G401 (cell line): ENCODE results near the gene TFDP2. TPM values are rescaled to one million over a fixed set of nuclear protein-coding genes. Genes with fewer than 3 reads are reported as not detected.
"Not testable (repeated sequence)": the region's sequence is repeated elsewhere in the genome, so short reads cannot be mapped to it uniquely, and the experiment has no call there.

Experiments
- DNase-seq: peaks from one replicate; pipeline ENCODE4 v3.0.0-alpha.2; 2015; ENCODE audit warnings: low spot score
- in situ Hi-C: cut with HindIII; loops from 2 replicates; pipeline ENCODE4 v1.10.0; 2016; ENCODE audit warnings: low sequenced_read_pairs, mixed read lengths
- total RNA-seq: library from RNA; depleted of rRNA; stranded (reverse); fragments of >200 nt; shearing (Covaris generic); gene quantifications from 2 replicates; pipeline ENCODE4 v1.2.3, GENCODE V29; 2014

Gene TFDP2
- total RNA-seq, 1 experiment from 2014 or later: 168 TPM

DNA sequence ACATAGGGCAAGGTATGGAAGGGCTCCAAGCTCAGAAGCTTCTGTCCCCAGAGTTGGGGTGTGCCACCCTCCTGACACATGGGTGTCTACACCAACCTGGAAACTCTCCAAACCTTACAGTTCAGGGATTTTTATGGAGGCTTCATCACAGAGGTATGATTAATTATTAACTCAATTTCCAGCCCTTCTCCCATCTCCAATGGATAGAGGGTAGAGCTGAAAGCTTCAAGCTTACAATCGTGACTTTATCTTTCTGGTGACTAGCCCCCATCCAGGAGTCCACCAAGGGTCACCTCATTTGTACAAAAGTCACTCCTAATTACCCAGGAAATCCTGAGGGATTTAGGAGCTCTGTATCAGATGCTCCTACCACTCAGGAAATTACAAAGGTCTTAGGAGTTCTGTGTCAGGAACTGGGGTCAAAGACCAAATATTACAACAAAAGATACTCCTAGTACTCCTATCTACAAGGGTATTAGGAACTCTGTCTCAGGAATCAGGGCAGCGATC is 62.7 kb downstream of the TFDP2 start:
- in situ Hi-C loops: no loop called here
- DNase-seq: no peak

- in situ Hi-C loops: no loop called here
- DNase-seq: no peak
Observed at GRCh38 chr3:142081178-142081577, 68.2 kb downstream of the TFDP2 start.

DNA sequence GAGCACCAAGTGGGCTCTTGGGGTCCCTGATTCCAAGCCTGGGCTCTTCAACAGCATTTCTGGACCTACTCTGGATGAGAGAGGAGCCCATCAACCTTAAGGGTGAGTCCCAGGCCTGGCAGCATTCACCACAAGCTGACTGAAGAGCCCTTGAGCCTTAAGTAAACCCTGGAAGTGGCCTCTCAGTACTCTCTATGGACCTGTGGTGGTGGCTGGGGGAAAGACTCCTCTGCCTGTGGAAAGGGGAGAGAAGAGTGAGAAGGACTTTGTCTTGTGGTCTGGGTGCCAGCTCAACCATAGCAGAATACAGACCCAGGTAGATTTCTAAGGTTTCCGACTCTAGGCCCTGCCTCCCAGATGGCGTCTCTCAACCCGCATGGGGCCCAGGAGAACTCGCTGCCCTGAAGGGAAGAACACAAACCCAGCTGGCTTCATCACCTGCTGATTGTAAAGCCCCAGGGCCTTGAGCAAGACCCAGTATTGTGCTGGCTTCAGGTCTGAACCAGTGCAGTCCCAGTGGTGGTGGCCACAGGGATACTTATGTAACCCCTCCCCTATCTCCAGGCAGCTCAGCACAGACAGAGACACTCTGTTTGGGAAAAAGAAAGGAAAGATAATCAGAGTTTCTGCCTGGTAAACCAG is 71.4 kb downstream of the TFDP2 start:
- no peak for DNase-seq

DNA sequence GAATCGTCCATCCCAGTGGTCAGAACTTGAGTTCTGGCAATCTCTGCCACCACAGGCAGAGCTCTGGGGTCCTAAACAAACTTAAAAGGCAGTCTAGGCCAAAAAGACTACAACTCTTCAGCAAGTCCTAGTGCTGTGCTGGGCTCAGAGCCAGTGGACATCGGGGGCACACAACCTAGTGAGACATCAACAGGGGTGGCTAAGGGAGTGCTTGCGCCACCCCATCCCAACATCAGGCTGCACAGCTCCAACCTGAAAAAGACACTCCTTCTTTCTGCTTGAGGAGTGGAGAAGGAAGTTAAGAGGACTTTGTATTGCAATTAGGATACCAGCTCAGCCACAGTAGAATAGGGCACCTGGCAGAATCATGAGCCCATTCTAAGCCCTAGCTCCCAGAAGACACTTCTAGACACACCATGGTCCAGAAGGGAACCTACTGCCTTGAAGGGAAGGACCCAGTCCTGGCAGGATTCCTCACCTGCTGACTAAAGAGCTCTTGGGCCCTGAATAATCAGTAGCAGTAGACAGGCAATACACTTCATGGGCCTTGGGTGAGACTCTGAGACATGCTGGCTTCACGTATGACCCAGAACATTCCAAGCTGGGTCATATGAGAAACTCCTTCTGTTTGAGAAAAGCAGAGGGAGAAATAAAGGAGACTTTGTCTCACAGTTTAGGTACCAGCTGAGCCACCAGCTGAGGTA is 72.0 kb downstream of the TFDP2 start:
- DNase-seq: no peak
- in situ Hi-C loops: no loop called here

More for the DNA sequence above, 71.4 kb downstream of the TFDP2 start:
- in situ Hi-C loops: no loop called here

DNA sequence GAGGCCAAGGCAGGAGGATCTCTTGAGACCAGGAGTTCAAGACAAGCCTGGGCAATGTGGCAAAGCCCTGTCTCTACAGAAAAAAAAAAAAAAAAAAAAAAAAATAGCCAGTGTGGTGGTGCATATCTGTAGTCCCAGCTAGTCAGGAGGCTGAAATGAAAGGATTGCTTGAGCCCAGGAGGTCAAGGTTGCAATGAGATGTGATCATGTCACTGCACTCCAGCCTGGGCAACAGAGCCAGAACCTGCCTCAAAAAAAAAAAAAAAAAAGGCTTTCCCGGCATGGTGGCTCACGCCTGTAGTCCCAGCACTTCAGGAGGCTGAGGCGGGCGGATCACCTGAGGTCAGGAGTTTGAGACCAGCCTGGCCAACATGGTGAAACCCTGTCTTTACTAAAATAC is 73.7 kb downstream of the TFDP2 start:
- DNase-seq, in situ Hi-C loops: not testable (repeated sequence)

GRCh38 chr3:142072816-142073215 is 76.5 kb downstream of the TFDP2 start:
- in situ Hi-C loops: no loop called here
- no peak for DNase-seq

- in situ Hi-C loops: no loop called here
- no peak for DNase-seq
Observed at GRCh38 chr3:142065932-142066331, 83.4 kb downstream of the TFDP2 start.

DNA sequence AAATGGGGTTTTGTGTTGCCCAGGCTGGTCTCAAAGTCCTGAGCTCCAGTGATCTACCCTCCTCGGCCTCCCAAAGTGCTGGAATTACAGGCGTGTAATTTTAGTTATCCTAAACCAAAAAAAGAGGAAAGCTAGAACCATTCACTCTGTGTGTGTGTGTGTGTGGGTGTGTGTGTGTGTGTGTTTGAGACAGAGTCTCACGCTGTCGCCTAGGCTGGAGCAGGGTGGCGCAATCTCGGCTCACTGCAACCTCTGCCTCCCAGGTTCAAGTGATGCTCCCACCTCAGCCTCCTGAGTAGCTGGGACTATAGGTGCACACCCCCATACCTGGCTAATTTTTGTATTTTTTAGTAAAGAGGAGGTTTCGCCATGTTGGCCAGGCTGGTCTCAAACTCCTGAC is 84.0 kb downstream of the TFDP2 start:
- in situ Hi-C loops: no loop called here
- DNase-seq: no peak

GRCh38 chr3:142064454-142064853 is 84.9 kb downstream of the TFDP2 start:
- DNase-seq: no peak
- in situ Hi-C loops: no loop called here

DNA sequence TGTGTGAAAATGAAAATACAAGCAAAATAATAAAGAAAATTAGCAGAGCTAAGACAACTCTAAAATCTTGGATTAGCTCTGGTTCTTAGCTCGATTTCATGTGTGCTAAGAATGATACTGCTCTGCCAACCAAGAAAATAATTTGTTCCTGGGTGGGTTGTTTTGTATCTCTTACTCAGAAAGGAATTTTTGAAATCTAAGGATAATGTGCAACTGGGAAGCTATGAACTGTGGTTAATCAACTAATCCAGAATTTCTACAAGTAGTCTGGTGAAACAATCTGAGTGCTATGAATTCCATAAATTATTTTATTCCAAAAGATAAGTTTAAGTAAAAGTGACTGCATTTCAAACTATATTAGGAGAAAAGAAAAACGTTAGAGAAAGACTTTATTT is 92.0 kb downstream of the TFDP2 start:
- DNase-seq: no peak
- in situ Hi-C loops: no loop called here

DNA sequence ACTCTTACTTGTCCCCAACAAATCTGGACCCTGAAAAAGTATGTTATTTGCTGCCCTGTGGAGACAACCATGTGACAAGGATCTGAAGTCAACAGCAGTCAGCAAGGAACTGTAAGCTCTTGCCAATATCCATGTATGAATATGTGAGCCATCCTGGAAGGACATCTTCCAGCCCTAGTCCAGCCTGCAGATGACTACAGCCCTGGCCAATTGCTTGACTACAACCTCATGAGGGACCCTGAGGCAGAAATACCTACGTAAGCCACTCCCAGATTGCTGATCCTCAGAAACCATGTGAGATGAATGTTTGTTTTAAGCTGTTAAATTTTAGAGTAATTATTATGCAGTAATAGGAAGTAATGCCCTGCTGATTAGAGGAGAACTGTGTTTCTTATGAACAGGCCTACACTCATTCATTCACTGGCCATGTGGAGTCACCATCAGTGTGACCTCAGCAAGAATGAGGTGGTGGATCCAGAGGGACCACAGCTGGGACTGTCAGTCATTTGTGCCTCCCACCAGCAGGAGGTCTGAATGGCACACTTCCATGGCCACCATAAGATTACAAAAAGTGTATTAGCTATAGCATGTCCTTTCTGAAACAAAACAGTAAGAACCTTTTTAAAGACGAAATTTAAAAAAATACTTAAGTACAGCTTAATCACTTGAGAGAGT is 92.6 kb downstream of the TFDP2 start:
- in situ Hi-C loops: no loop called here

DNA sequence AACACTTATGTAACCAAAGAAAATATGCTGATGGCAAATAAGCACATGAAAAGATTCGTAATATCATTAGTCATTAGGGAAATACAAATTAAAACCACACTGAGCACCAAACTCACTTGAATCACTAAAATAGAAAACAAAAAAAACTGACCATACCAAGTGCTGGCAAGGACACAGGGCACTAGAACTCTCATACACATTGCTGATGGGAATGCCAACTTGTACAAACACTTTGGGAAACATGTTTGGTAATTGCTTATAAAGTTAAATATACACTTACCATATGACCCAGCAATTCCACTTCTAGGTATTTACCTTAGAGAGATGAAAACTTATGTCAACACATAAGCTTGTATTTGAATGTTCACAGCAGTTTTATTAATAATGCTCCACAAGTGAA is 95.5 kb downstream of the TFDP2 start:
- in situ Hi-C loops: no loop called here
- DNase-seq: no peak

More for the DNA sequence above, 92.6 kb downstream of the TFDP2 start:
- DNase-seq: no peak

- no peak for DNase-seq
- in situ Hi-C loops: no loop called here
Observed at GRCh38 chr3:142053244-142053643, 96.1 kb downstream of the TFDP2 start.

- DNase-seq: no peak
- in situ Hi-C loops: no loop called here
Observed at GRCh38 chr3:142051351-142051750, 98.0 kb downstream of the TFDP2 start.

GRCh38 chr3:142047021-142047369 is 102.3 kb downstream of the TFDP2 start:
- in situ Hi-C loops: no loop called here
- no peak for DNase-seq

GRCh38 chr3:142046320-142047020 is 102.9 kb downstream of the TFDP2 start:
- in situ Hi-C loops: no loop called here
- no peak for DNase-seq

GRCh38 chr3:142040941-142041491 is 108.3 kb downstream of the TFDP2 start:
- in situ Hi-C loops: no loop called here
- DNase-seq: no peak

DNA sequence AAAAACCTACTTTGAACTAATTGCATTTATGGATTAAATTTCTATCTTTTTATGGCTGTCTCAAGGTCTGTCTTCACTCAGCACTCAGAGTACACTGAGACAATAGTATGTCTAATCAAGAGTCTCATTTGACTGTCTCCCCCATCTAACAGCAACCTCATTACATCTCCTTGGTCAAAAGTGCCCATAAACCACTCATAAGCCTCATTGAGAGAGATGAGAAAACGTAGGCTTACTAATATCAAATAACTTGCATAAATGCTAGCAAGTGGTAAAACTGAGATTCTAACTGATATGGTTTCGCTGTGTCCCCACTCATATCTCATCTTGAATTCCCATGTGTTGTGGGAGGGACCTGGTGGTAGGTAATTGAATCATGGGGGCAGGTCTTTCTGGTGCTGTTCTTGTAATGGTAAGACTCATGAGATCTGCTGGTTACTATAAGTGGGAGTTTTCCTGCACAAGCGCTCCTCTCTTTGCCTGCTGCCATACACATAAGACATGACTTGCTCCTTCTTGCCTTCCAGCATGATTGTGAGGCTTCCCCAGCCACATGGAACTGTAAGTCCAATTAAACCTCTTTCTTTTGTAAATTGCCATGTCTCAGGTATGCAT is 113.9 kb downstream of the TFDP2 start:
- in situ Hi-C loops: no loop called here
- DNase-seq: no peak

DNA sequence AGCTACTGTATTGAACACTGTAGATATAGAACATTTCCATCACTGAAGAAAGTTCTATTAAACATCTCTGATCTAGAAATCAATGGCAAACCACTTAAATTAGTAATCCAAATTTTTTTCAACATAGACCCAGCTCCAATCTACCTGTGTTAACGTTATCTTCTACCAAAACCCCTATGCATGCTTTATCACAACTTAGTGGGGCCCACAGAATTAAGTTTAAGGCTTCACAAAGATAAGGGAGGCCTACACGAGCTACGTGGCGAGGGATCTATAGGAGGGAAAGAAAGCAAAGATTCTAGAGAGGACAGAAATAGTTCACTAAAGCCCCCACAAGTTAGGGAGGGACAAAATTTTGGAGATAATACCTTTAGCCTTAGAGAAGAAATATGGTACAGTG is 116.1 kb downstream of the TFDP2 start:
- no peak for DNase-seq
- in situ Hi-C loops: no loop called here
